ENCODE data around the gene OR2M5. TPM values are rescaled to one million over a fixed set of nuclear protein-coding genes. Genes with fewer than 3 reads are reported as not detected.

OR2M5 gene
- total and polyA plus RNA-seq, 10 of the 15 experiments (the other 5 are each of a cell fraction or from before 2014, with no cell fraction given) = not detected

DNA sequence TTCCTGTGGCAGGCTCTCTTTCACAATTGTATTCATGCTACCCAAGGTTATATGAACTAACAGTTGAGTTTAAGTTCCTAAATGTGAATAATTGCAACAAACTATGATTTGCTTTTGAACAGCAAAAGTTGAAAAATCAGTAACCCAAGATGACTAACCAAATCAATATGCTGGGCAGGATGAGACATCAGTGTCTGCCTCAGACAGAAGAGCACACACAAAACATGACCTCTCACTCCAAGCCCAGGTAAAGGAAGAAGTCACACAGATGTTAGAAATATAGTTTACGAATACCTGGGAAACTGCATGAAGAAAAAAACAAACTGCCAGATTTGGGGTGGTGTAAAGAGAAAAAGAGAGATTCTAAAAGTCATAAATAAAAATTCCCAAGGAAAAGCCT is 46.4 kb upstream of the OR2M5 start:
- Histone ChIP-seq H3K4me3 (no peak overlapping the region), H3K4me2 (ENCODE audit: control insufficient read depth, insufficient read depth) (no peak overlapping the region), H2AFZ (ENCODE audit: control insufficient read depth, low read depth, low read length) (no peak overlapping the region), H3K79me2 (ENCODE audit: control insufficient read depth, insufficient read depth, low read length) (no peaks in the 10 kb centered on the region), H3K4me1 (ENCODE audit: control insufficient read depth, insufficient read depth, low read length) (no peaks in the 10 kb centered on the region), H3K9ac (ENCODE audit: control insufficient read depth, insufficient read depth, low read length) (no peak overlapping the region), H3K9me3 (replicated peaks; ENCODE audit: control insufficient read depth, insufficient read depth, low read length) (no peaks in the 10 kb centered on the region), H3K36me3 (ENCODE audit: control insufficient read depth in 2 of 2, insufficient read depth in 2 of 2, low read length in 1 of 2) (no peaks in the 10 kb centered on the region), H4K20me1 (ENCODE audit: control insufficient read depth, insufficient read depth) (no peaks in the 10 kb centered on the region), H3K27me3 (replicated peaks in 1 of 2; ENCODE audit: control insufficient read depth in 2 of 2, insufficient read depth in 2 of 2, low read length in 1 of 2) (no peaks in the 10 kb centered on the region), H3K27ac (ENCODE audit: control insufficient read depth, insufficient read depth) (no peak overlapping the region)
- in situ Hi-C loops (cut with MboI) = no loop called here
- POLR2A ChIA-PET = no interaction called here
- SMC1A ChIA-PET (ENCODE audit: uncharacterized antibody, unreplicated experiment) = no interaction called here
- no TSS peak for BruUV-seq (replicated peaks)
- WGBS (ENCODE audit: insufficient coverage, insufficient replicate concordance, low lambda C conversion rate, missing lambda C conversion rate) = 0% methylated on average over 1 of the region's 1 CpG
- DNase-seq (ENCODE audit: low read depth, low spot score) (no peak), ATAC-seq (no peak), FAIRE-seq (no peak)
- TF ChIP-seq, protein P1, sequence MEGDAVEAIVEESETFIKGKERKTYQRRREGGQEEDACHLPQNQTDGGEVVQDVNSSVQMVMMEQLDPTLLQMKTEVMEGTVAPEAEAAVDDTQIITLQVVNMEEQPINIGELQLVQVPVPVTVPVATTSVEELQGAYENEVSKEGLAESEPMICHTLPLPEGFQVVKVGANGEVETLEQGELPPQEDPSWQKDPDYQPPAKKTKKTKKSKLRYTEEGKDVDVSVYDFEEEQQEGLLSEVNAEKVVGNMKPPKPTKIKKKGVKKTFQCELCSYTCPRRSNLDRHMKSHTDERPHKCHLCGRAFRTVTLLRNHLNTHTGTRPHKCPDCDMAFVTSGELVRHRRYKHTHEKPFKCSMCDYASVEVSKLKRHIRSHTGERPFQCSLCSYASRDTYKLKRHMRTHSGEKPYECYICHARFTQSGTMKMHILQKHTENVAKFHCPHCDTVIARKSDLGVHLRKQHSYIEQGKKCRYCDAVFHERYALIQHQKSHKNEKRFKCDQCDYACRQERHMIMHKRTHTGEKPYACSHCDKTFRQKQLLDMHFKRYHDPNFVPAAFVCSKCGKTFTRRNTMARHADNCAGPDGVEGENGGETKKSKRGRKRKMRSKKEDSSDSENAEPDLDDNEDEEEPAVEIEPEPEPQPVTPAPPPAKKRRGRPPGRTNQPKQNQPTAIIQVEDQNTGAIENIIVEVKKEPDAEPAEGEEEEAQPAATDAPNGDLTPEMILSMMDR (IDR thresholded peaks at IDR 0.05 in 2 of 3, conservative IDR thresholded peaks at IDR 0.05 in 1 of 3; ENCODE audit: control insufficient read depth in 2 of 3, extremely low read depth in 1 of 3, insufficient read depth in 1 of 3, low read depth in 3 of 3, low read length in 3 of 3) = no peak
- TF ChIP-seq SUPT20H (IDR thresholded peaks at IDR 0.05; ENCODE audit: borderline replicate concordance, control insufficient read depth, low read depth, low read length) = no peak
- TF ChIP-seq, protein P2, sequence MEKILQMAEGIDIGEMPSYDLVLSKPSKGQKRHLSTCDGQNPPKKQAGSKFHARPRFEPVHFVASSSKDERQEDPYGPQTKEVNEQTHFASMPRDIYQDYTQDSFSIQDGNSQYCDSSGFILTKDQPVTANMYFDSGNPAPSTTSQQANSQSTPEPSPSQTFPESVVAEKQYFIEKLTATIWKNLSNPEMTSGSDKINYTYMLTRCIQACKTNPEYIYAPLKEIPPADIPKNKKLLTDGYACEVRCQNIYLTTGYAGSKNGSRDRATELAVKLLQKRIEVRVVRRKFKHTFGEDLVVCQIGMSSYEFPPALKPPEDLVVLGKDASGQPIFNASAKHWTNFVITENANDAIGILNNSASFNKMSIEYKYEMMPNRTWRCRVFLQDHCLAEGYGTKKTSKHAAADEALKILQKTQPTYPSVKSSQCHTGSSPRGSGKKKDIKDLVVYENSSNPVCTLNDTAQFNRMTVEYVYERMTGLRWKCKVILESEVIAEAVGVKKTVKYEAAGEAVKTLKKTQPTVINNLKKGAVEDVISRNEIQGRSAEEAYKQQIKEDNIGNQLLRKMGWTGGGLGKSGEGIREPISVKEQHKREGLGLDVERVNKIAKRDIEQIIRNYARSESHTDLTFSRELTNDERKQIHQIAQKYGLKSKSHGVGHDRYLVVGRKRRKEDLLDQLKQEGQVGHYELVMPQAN (conservative IDR thresholded peaks at IDR 0.05) = no peak
- TF ChIP-seq NRF1 (conservative IDR thresholded peaks at IDR 0.05; ENCODE audit: low read depth, low read length) = no peak
- TF ChIP-seq TARDBP (IDR thresholded peaks at IDR 0.05; ENCODE audit: borderline replicate concordance) = no peak
- TF ChIP-seq, protein P3, sequence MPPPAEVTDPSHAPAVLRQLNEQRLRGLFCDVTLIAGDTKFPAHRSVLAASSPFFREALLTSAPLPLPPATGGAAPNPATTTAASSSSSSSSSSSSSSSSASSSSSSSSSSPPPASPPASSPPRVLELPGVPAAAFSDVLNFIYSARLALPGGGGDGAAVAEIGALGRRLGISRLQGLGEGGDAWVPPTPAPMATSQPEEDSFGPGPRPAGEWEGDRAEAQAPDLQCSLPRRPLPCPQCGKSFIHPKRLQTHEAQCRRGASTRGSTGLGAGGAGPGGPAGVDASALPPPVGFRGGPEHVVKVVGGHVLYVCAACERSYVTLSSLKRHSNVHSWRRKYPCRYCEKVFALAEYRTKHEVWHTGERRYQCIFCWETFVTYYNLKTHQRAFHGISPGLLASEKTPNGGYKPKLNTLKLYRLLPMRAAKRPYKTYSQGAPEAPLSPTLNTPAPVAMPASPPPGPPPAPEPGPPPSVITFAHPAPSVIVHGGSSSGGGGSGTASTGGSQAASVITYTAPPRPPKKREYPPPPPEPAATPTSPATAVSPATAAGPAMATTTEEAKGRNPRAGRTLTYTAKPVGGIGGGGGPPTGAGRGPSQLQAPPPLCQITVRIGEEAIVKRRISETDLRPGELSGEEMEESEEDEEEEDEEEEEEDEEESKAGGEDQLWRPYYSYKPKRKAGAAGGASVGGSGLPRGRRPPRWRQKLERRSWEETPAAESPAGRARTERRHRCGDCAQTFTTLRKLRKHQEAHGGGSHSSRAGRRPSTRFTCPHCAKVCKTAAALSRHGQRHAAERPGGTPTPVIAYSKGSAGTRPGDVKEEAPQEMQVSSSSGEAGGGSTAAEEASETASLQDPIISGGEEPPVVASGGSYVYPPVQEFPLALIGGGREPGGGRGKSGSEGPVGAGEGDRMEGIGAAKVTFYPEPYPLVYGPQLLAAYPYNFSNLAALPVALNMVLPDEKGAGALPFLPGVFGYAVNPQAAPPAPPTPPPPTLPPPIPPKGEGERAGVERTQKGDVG (CRISPR knock-in tag; IDR thresholded peaks at IDR 0.05) = no peak
- TF ChIP-seq CHD4 (IDR thresholded peaks at IDR 0.05) = no peak
- CTCF ChIA-PET = no interaction called here
- intact Hi-C loops (cut with micrococcal nuclease; ENCODE audit: unreplicated experiment) = no loop called here
- RAD21 ChIA-PET (ENCODE audit: unreplicated experiment) = no interaction called here

All from GM12878 (cell line).